Measurements from ENCODE around the gene NUP54. TPM values are rescaled to one million over a fixed set of nuclear protein-coding genes. Genes with fewer than 3 reads are reported as not detected.

Gene NUP54
- total and polyA plus RNA-seq, 4 donors = 19.8 to 57.6 (median 28.3) TPM

DNA sequence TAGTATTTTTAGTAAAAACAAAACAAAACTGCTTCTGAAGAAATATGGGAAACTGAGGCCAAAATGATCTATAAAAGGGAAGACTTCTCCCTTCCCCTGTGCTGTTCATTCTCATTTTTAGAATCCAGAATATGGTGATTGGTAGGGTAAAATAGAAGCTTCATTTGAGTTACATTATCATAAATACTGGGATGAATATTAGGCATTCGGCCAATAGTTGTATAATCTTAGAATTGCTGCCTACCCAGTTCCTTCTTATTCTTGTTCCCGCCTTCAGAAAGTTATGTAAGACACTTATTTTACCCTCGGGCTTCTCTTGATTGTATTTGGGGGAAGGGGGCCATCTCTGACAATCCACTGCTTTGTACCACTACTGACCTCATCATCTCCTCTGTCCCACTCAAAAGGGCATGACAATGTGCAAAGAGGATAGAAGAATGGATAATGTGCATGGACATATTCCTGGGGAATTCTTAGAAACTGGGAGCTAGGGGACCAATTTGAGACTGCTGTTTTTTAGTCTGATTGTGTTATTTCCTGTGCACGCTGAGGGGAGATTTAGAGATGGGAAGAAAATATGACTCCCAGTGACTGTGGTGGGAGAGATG, 73.1 kb downstream of the NUP54 start:
- no peaks in the 10 kb centered on the region for H3K36me3 ChIP-seq (ENCODE audit: control insufficient read depth in 4 of 4, insufficient read depth in 4 of 4, low read length in 4 of 4)
- no peaks in the 10 kb centered on the region for H3K9me3 ChIP-seq (ENCODE audit: control insufficient read depth in 4 of 4, insufficient read depth in 3 of 4, low read length in 3 of 4)
- WGBS, 2 donors = 61 to 62% methylated on average over 4 of the region's 4 CpGs
- peak overlapping the region in 1 of 2 donors; percentile 69 for H3K27ac ChIP-seq (ENCODE audit: low read depth in 1 of 2, low read length in 1 of 2)
- H3K4me3 ChIP-seq = no peak overlapping the region
- no peak overlapping the region for H3K9ac ChIP-seq (ENCODE audit: insufficient read depth in 1 of 2, low read length in 2 of 2)
- no peaks in the 10 kb centered on the region for H3K4me1 ChIP-seq (ENCODE audit: control insufficient read depth in 5 of 5, insufficient read depth in 5 of 5, low read length in 5 of 5)
- no peak for ATAC-seq (ENCODE audit: insufficient read depth, low FRiP score)
- no peaks in the 10 kb centered on the region for H3K27me3 ChIP-seq (ENCODE audit: control insufficient read depth in 3 of 3, insufficient read depth in 3 of 3, low read length in 2 of 3)
- TF ChIP-seq, protein P1, sequence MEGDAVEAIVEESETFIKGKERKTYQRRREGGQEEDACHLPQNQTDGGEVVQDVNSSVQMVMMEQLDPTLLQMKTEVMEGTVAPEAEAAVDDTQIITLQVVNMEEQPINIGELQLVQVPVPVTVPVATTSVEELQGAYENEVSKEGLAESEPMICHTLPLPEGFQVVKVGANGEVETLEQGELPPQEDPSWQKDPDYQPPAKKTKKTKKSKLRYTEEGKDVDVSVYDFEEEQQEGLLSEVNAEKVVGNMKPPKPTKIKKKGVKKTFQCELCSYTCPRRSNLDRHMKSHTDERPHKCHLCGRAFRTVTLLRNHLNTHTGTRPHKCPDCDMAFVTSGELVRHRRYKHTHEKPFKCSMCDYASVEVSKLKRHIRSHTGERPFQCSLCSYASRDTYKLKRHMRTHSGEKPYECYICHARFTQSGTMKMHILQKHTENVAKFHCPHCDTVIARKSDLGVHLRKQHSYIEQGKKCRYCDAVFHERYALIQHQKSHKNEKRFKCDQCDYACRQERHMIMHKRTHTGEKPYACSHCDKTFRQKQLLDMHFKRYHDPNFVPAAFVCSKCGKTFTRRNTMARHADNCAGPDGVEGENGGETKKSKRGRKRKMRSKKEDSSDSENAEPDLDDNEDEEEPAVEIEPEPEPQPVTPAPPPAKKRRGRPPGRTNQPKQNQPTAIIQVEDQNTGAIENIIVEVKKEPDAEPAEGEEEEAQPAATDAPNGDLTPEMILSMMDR (IDR thresholded peaks at IDR 0.05; ENCODE audit: control extremely low read depth, extremely low read depth) = no peak
- peak in 1 of 3 donors; percentile 25 for DNase-seq

DNA sequence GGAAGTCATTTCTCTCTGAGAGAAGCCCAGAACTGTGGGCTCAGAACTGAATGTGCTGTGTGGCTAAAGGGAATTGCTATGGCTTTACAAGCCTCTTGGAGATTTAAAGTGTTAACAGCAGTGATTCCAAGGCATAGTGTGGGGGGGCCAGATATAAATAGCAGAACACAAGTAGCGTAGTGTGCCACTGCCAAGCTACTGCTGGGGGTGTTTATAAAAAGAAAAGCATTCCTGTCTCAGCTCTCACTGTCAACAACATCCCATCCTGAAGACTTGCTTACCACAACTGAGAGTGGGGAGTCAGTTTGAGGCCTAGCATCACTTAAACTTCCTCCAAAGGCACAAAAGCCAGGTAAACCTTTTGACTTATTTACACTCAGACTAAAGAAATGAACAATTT, 73.7 kb downstream of the NUP54 start, which contains the start of gene ART3:
TSS of gene ART3 (plus strand) at position 242 of the 400 bp plus-strand sequence. CDS start 1,181 bp downstream, outside the sequence.
- Histone ChIP-seq H3K4me3 (no peak within 1 kb of the TSS), H3K27ac (ENCODE audit: low read depth in 1 of 2, low read length in 1 of 2) (peak within 1 kb of the TSS in 1 of 2 donors; percentile 69), H3K9me3 (ENCODE audit: control insufficient read depth in 4 of 4, insufficient read depth in 3 of 4, low read length in 3 of 4) (no peaks in the 10 kb centered on the region), H3K4me1 (ENCODE audit: control insufficient read depth in 5 of 5, insufficient read depth in 5 of 5, low read length in 5 of 5) (no peaks in the 10 kb centered on the region), H3K36me3 (ENCODE audit: control insufficient read depth in 4 of 4, insufficient read depth in 4 of 4, low read length in 4 of 4) (no peaks in the 10 kb centered on the region), H3K9ac (ENCODE audit: insufficient read depth in 1 of 2, low read length in 2 of 2) (no peak within 1 kb of the TSS), H3K27me3 (ENCODE audit: control insufficient read depth in 3 of 3, insufficient read depth in 3 of 3, low read length in 2 of 3) (no peaks in the 10 kb centered on the region)
- 54 to 84% methylated on average over 1 of the region's 1 CpG for WGBS, 2 donors
- no peak for ATAC-seq (ENCODE audit: insufficient read depth, low FRiP score)
- TF ChIP-seq, protein P1 (IDR thresholded peaks at IDR 0.05; ENCODE audit: control extremely low read depth, extremely low read depth) = no peak
- DNase-seq = peak in 1 of 3 donors; percentile 6

DNA sequence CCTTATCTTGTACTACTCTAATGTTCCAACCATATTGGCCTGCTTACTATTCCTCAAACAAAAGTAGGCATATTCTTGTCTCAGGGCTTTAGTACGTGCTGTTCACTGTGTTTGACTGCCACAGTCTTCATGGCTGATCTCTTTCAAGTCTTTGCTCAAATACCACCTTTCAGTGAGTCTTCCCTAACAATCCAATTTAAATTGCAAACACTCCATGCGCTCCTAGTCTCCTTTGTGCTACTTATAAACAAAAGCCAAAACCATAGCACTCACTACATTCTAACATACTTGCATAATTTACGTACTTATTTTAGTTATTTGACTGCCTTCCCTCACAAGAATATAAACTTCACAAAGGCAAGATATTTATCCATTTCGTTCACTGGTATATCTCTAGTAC, 75.4 kb downstream of the NUP54 start:
- Histone ChIP-seq H3K4me1 (ENCODE audit: control insufficient read depth in 5 of 5, insufficient read depth in 5 of 5, low read length in 5 of 5) (no peaks in the 10 kb centered on the region), H3K9me3 (ENCODE audit: control insufficient read depth in 4 of 4, insufficient read depth in 3 of 4, low read length in 3 of 4) (no peaks in the 10 kb centered on the region), H3K27me3 (ENCODE audit: control insufficient read depth in 3 of 3, insufficient read depth in 3 of 3, low read length in 2 of 3) (no peaks in the 10 kb centered on the region), H3K36me3 (ENCODE audit: control insufficient read depth in 4 of 4, insufficient read depth in 4 of 4, low read length in 4 of 4) (no peaks in the 10 kb centered on the region), H3K27ac (ENCODE audit: low read depth in 1 of 2, low read length in 1 of 2) (peak overlapping the region in 1 of 2 donors; percentile 21), H3K4me3 (no peak overlapping the region), H3K9ac (ENCODE audit: insufficient read depth in 1 of 2, low read length in 2 of 2) (no peak overlapping the region)
- DNase-seq = no peak
- TF ChIP-seq, protein P1 (IDR thresholded peaks at IDR 0.05; ENCODE audit: control extremely low read depth, extremely low read depth) = no peak
- 72 to 84% methylated on average over 4 of the region's 4 CpGs for WGBS, 2 donors
- ATAC-seq (ENCODE audit: insufficient read depth, low FRiP score) = no peak
